ENCODE results near the gene MEOX1.

Gene MEOX1

GRCh38 chr17:43661699-43662412 lies at the start of gene MEOX1:
Gene MEOX1 (minus strand): TSS chr17:43661922. CDS start chr17:43661534, 388 bp downstream.
- Histone ChIP-seq H3K27me3 (ENCODE audit: control insufficient read depth in 1 of 2, insufficient read depth in 2 of 2, low read length in 2 of 2) (no peaks in the 10 kb centered on the region), H3K4me3 (ENCODE audit: low read depth in 1 of 2, low read length in 2 of 2) (no peak within 1 kb of the TSS), H3K4me1 (ENCODE audit: insufficient read depth, low read length) (peaks cover 5% of the 10 kb centered on the region), H3K9ac (ENCODE audit: low read length) (no peak within 1 kb of the TSS), H3K9me3 (ENCODE audit: low read length) (no peaks in the 10 kb centered on the region), H3K27ac (ENCODE audit: low read depth, low read length) (no peak within 1 kb of the TSS), H3K36me3 (ENCODE audit: insufficient read depth, low read length) (no peaks in the 10 kb centered on the region)

- no peaks in the 10 kb centered on the region for H3K36me3 ChIP-seq (ENCODE audit: insufficient read depth, low read length)
- peaks cover 10 to 46% of the 10 kb centered on the region in 2 donors for H3K27me3 ChIP-seq (ENCODE audit: control insufficient read depth in 1 of 2, insufficient read depth in 2 of 2, low read length in 2 of 2)
- no peak overlapping the region for H3K27ac ChIP-seq (ENCODE audit: low read depth, low read length)
- no peak overlapping the region for H3K9ac ChIP-seq (ENCODE audit: low read length)
- peaks cover 10% of the 10 kb centered on the region for H3K4me1 ChIP-seq (ENCODE audit: insufficient read depth, low read length)
- no peak overlapping the region for H3K4me3 ChIP-seq (ENCODE audit: low read depth in 1 of 2, low read length in 2 of 2)
- H3K9me3 ChIP-seq (ENCODE audit: low read length) = no peaks in the 10 kb centered on the region
Measured at GRCh38 chr17:43710101-43710500, 48.4 kb upstream of the MEOX1 start.

- H3K27ac ChIP-seq (ENCODE audit: low read depth, low read length) = no peak overlapping the region
- peaks cover 10 to 42% of the 10 kb centered on the region in 2 donors for H3K27me3 ChIP-seq (ENCODE audit: control insufficient read depth in 1 of 2, insufficient read depth in 2 of 2, low read length in 2 of 2)
Measured at GRCh38 chr17:43709210-43709609, 47.5 kb upstream of the MEOX1 start.

GRCh38 chr17:43707184-43707583 lies 45.5 kb upstream of the MEOX1 start:
- no peak overlapping the region for H3K27ac ChIP-seq (ENCODE audit: low read depth, low read length)
- H3K9me3 ChIP-seq (ENCODE audit: low read length) = no peaks in the 10 kb centered on the region
- H3K4me3 ChIP-seq (ENCODE audit: low read depth in 1 of 2, low read length in 2 of 2) = no peak overlapping the region
- H3K4me1 ChIP-seq (ENCODE audit: insufficient read depth, low read length) = no peaks in the 10 kb centered on the region
- H3K27me3 ChIP-seq (ENCODE audit: control insufficient read depth in 1 of 2, insufficient read depth in 2 of 2, low read length in 2 of 2) = peaks cover 10 to 26% of the 10 kb centered on the region in 2 donors
- no peaks in the 10 kb centered on the region for H3K36me3 ChIP-seq (ENCODE audit: insufficient read depth, low read length)
- H3K9ac ChIP-seq (ENCODE audit: low read length) = no peak overlapping the region

More at GRCh38 chr17:43709210-43709609, 47.5 kb upstream of the MEOX1 start:
- Histone ChIP-seq H3K9ac (ENCODE audit: low read length) (no peak overlapping the region), H3K9me3 (ENCODE audit: low read length) (no peaks in the 10 kb centered on the region), H3K36me3 (ENCODE audit: insufficient read depth, low read length) (no peaks in the 10 kb centered on the region), H3K4me1 (ENCODE audit: insufficient read depth, low read length) (peaks cover 10% of the 10 kb centered on the region), H3K4me3 (ENCODE audit: low read depth in 1 of 2, low read length in 2 of 2) (no peak overlapping the region)

- Histone ChIP-seq H3K27ac (ENCODE audit: low read depth, low read length) (no peak overlapping the region), H3K9me3 (ENCODE audit: low read length) (no peaks in the 10 kb centered on the region), H3K9ac (ENCODE audit: low read length) (no peak overlapping the region), H3K4me3 (ENCODE audit: low read depth in 1 of 2, low read length in 2 of 2) (no peak overlapping the region), H3K4me1 (ENCODE audit: insufficient read depth, low read length) (no peaks in the 10 kb centered on the region), H3K36me3 (ENCODE audit: insufficient read depth, low read length) (no peaks in the 10 kb centered on the region), H3K27me3 (ENCODE audit: control insufficient read depth in 1 of 2, insufficient read depth in 2 of 2, low read length in 2 of 2) (peaks cover 5 to 17% of the 10 kb centered on the region in 2 donors)
Measured at GRCh38 chr17:43706235-43706634, 44.5 kb upstream of the MEOX1 start.

GRCh38 chr17:43703630-43704029 lies 41.9 kb upstream of the MEOX1 start:
- H3K4me1 ChIP-seq (ENCODE audit: insufficient read depth, low read length) = no peaks in the 10 kb centered on the region
- no peak overlapping the region for H3K9ac ChIP-seq (ENCODE audit: low read length)
- no peak overlapping the region for H3K4me3 ChIP-seq (ENCODE audit: low read depth in 1 of 2, low read length in 2 of 2)
- H3K27ac ChIP-seq (ENCODE audit: low read depth, low read length) = no peak overlapping the region
- peaks cover 0 to 10% of the 10 kb centered on the region in 2 donors for H3K27me3 ChIP-seq (ENCODE audit: control insufficient read depth in 1 of 2, insufficient read depth in 2 of 2, low read length in 2 of 2)
- H3K9me3 ChIP-seq (ENCODE audit: low read length) = no peaks in the 10 kb centered on the region
- H3K36me3 ChIP-seq (ENCODE audit: insufficient read depth, low read length) = no peaks in the 10 kb centered on the region

- H3K9ac ChIP-seq (ENCODE audit: low read length) = no peak overlapping the region
- H3K4me1 ChIP-seq (ENCODE audit: insufficient read depth, low read length) = no peaks in the 10 kb centered on the region
- no peaks in the 10 kb centered on the region for H3K9me3 ChIP-seq (ENCODE audit: low read length)
- no peaks in the 10 kb centered on the region for H3K36me3 ChIP-seq (ENCODE audit: insufficient read depth, low read length)
- H3K27ac ChIP-seq (ENCODE audit: low read depth, low read length) = no peak overlapping the region
- peaks cover 0 to 10% of the 10 kb centered on the region in 2 donors for H3K27me3 ChIP-seq (ENCODE audit: control insufficient read depth in 1 of 2, insufficient read depth in 2 of 2, low read length in 2 of 2)
- no peak overlapping the region for H3K4me3 ChIP-seq (ENCODE audit: low read depth in 1 of 2, low read length in 2 of 2)
Measured at GRCh38 chr17:43702637-43703036, 40.9 kb upstream of the MEOX1 start.

- peaks cover 7% of the 10 kb centered on the region for H3K4me1 ChIP-seq (ENCODE audit: insufficient read depth, low read length)
- H3K27ac ChIP-seq (ENCODE audit: low read depth, low read length) = no peak overlapping the region
- H3K9ac ChIP-seq (ENCODE audit: low read length) = no peak overlapping the region
- H3K9me3 ChIP-seq (ENCODE audit: low read length) = no peaks in the 10 kb centered on the region
- no peak overlapping the region for H3K4me3 ChIP-seq (ENCODE audit: low read depth in 1 of 2, low read length in 2 of 2)
- H3K36me3 ChIP-seq (ENCODE audit: insufficient read depth, low read length) = no peaks in the 10 kb centered on the region
- H3K27me3 ChIP-seq (ENCODE audit: control insufficient read depth in 1 of 2, insufficient read depth in 2 of 2, low read length in 2 of 2) = peaks cover 0 to 3% of the 10 kb centered on the region in 2 donors
Measured at GRCh38 chr17:43701318-43701743, 39.6 kb upstream of the MEOX1 start.

- Histone ChIP-seq H3K27me3 (ENCODE audit: control insufficient read depth in 1 of 2, insufficient read depth in 2 of 2, low read length in 2 of 2) (no peaks in the 10 kb centered on the region), H3K9me3 (ENCODE audit: low read length) (no peaks in the 10 kb centered on the region), H3K9ac (ENCODE audit: low read length) (no peak overlapping the region), H3K4me1 (ENCODE audit: insufficient read depth, low read length) (peaks cover 14% of the 10 kb centered on the region), H3K27ac (ENCODE audit: low read depth, low read length) (no peak overlapping the region), H3K36me3 (ENCODE audit: insufficient read depth, low read length) (no peaks in the 10 kb centered on the region), H3K4me3 (ENCODE audit: low read depth in 1 of 2, low read length in 2 of 2) (no peak overlapping the region)
Measured at GRCh38 chr17:43699438-43699756, 37.7 kb upstream of the MEOX1 start.

GRCh38 chr17:43698678-43699437 lies 37.1 kb upstream of the MEOX1 start:
- no peak overlapping the region for H3K9ac ChIP-seq (ENCODE audit: low read length)
- no peak overlapping the region for H3K4me3 ChIP-seq (ENCODE audit: low read depth in 1 of 2, low read length in 2 of 2)
- no peaks in the 10 kb centered on the region for H3K36me3 ChIP-seq (ENCODE audit: insufficient read depth, low read length)
- H3K9me3 ChIP-seq (ENCODE audit: low read length) = no peaks in the 10 kb centered on the region
- H3K27me3 ChIP-seq (ENCODE audit: control insufficient read depth in 1 of 2, insufficient read depth in 2 of 2, low read length in 2 of 2) = no peaks in the 10 kb centered on the region
- H3K27ac ChIP-seq (ENCODE audit: low read depth, low read length) = no peak overlapping the region
- H3K4me1 ChIP-seq (ENCODE audit: insufficient read depth, low read length) = peaks cover 14% of the 10 kb centered on the region

GRCh38 chr17:43697937-43698336 lies 36.2 kb upstream of the MEOX1 start:
- no peak overlapping the region for H3K9ac ChIP-seq (ENCODE audit: low read length)
- H3K9me3 ChIP-seq (ENCODE audit: low read length) = no peaks in the 10 kb centered on the region
- no peak overlapping the region for H3K4me3 ChIP-seq (ENCODE audit: low read depth in 1 of 2, low read length in 2 of 2)
- H3K4me1 ChIP-seq (ENCODE audit: insufficient read depth, low read length) = peaks cover 14% of the 10 kb centered on the region
- no peak overlapping the region for H3K27ac ChIP-seq (ENCODE audit: low read depth, low read length)
- no peaks in the 10 kb centered on the region for H3K27me3 ChIP-seq (ENCODE audit: control insufficient read depth in 1 of 2, insufficient read depth in 2 of 2, low read length in 2 of 2)
- no peaks in the 10 kb centered on the region for H3K36me3 ChIP-seq (ENCODE audit: insufficient read depth, low read length)

Data from muscle layer of colon (tissue), 2 donors.